Measurements from ENCODE around the gene SMAGP.
A peak's percentile ranks its signal among the peaks of the same experiment; 100 is the strongest.
"Not testable (repeated sequence)": the region's sequence is repeated elsewhere in the genome, so short reads cannot be mapped to it uniquely, and the experiment has no call there.

The SMAGP gene, protein sequence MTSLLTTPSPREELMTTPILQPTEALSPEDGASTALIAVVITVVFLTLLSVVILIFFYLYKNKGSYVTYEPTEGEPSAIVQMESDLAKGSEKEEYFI

DNA sequence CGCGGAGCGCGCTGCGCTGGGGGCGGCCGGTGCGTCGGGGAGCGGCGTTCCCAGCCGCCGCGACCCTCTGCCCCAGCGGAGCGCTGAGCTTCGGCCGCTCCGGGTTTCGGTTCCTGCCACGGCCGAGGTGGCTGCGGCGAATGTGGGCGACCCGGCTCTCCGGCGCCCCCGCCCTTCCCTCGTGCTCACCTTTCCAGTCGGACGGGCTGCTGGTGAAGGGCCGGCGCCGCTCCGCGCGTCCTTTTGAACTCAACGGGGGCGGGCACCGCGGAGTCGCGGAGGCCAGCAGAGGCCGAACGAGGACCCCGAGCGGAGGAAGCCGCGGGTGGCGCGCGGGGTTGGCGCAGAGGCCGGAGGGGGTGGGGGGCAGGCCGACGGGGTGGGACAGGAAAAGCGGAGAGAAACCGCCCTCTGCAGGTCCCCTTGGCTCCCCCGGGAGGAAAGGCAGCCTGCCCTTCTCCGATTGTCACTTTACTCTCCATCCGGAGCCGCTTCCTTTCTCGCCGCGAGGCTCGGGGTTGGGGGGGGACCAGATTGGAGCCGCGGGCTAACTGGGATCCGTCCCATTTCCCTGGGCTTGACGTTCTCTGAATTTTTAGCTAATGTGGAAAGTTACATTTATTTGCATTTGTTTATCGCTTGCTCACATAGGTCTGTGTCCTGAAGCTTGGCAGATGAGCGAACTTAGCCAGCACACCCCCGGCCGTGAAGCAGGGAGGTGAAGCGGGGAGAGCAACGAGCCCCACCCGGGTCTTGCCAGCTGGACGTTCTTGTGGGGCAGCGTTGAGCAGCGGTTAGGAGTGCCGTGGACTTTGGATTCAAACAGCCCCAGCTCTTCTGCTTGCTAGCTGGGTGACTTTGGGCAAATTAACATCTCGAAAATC is at the start of gene SMAGP:
Gene SMAGP (minus strand): TSS at position 349 of the 884 bp plus-strand sequence. CDS start 1,137 bp downstream, outside the sequence.
- H3K27ac ChIP-seq: peak within 1 kb of the TSS; percentile 78
- TF ChIP-seq, protein P1, sequence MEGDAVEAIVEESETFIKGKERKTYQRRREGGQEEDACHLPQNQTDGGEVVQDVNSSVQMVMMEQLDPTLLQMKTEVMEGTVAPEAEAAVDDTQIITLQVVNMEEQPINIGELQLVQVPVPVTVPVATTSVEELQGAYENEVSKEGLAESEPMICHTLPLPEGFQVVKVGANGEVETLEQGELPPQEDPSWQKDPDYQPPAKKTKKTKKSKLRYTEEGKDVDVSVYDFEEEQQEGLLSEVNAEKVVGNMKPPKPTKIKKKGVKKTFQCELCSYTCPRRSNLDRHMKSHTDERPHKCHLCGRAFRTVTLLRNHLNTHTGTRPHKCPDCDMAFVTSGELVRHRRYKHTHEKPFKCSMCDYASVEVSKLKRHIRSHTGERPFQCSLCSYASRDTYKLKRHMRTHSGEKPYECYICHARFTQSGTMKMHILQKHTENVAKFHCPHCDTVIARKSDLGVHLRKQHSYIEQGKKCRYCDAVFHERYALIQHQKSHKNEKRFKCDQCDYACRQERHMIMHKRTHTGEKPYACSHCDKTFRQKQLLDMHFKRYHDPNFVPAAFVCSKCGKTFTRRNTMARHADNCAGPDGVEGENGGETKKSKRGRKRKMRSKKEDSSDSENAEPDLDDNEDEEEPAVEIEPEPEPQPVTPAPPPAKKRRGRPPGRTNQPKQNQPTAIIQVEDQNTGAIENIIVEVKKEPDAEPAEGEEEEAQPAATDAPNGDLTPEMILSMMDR (conservative IDR thresholded peaks at IDR 0.05): no peak; the same call in 1 of the 2 replicates

DNA sequence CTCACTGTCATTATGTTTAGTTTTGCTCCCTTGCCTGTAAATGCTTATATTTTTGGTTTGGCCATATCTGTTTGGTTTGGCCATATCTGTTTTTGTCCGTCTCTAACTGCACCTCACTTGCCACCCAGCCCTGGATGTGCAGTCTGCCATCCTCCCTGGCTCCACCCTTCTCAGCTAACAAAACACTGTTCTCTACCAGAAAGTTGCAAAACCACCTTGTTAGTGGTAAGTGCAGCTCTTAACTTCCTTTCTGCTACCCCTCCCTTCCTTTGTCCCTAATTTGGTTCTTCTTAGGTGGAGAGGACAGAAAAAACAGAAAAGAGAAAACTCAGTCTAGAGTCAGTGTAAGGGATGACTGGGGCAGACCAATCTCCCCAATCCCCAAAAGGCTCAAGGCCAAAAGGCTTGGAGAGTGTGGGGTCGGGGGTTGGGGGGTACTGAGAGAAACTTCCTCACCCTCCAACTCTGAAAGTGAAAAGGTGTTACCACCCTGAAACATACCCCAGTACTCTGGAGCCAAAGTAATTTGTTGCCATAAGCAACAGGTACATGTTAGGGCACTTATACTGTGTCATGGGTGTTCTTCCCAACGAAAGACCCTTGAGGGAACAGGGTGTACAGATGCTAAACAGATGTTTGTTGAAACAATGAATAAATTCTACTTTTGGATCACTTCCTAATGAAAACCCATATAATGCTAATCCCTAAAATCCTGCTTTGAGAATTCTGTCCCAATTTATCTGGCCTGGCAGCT is 48.8 kb upstream of the SMAGP start:
- TF ChIP-seq, protein P1 (conservative IDR thresholded peaks at IDR 0.05): no peak
- H3K27ac ChIP-seq: no peak overlapping the region

DNA sequence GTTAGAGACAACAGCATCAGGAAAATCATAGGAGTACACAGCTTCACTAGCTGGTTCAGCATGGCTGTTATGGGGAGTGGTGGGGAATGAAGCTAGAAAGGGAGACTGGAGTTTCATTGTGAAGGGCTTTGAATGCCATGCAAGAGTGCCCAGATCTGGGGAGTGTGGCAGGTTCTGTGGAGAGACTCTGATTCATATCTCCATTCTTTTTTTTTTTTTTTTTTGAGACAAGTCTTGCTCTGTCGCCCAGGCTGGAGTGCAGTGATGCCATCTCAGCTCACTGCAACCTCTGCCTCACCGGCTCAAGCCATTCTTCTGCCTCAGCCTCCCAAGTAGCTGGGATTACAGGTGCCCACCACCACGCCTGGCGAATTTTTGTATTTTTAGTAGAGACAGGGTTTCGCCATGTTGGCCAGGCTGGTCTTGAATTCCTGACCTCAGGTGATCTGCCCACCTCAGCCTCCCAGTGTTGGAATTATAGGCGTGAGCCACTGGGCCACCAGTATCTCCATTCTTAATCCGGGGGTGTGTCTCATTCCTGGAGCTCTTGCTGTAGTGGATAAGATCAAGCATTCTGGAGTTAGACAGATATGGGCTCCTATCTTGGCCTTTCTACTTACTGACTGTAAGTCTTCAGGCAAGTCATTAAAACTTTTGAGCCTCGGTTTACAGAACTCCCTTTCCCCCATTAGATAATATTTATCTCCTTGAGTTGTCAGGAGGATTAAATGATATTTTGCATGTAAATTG is 48.0 kb upstream of the SMAGP start:
- H3K27ac ChIP-seq: not testable (repeated sequence)

DNA sequence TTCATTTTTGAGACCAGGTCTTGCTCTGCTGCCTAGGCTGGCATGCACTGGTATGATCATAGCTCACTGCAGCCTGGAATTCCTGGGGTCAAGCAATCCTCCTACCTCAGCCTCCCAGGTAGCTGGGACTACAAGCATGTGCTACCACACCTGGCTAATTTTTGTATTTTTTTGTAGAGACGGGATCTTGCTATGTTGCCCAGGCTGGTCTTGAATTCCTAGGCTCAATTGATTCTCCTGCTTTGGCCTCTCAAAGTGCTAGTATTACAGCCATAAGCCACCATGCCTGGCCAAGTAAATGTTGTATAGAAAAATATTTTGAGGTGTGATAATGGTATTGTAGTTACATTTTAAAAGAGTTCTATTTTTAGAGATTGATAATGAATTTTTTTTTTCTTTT is 41.2 kb upstream of the SMAGP start:
- no peak overlapping the region for H3K27ac ChIP-seq

DNA sequence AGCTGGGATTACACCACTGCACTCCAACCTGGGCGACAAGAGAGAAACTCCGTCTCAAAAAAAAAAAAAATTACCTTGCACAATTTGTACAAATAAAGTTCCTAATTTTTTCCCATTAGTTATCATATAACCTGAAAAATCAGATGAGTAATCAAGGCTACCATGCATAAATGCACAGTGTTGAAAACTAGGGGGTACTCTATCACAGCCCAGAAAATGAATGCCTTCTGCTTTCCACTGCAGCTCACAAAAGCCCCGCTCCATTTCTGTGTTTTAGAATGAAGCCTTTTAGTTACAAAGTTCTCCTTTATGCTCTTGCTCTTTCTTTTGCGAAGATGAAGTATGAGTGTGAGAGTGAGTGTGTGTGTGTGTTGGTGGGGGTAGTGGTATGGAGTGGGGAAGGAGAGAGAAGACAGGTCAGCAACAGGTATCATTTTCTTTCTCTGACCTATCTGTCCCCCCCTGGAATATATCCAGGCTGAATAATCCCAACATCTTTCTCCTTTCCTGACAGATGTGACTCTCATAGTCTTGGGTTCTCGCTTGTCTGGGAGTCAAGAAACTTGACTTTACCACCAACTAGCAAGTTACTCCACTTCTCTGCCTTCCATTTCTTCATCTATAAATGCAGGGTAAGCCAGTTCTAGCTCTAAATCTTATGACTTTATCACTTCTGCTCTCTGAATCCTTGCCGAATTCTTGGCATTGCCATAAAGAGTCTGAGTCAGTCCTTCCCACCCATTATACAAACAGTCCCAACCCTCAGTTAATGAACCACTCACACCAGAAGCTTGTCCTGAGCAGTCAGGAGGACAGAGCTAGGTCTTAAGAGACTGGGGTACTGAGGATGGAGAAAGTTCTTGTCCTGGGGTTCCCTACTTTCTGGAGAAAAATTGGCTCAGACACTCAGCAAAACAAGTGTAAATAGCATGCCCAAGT is 37.7 kb upstream of the SMAGP start:
- no peak overlapping the region for H3K27ac ChIP-seq
- TF ChIP-seq, protein P1 (conservative IDR thresholded peaks at IDR 0.05): no peak

More for the DNA sequence above, 41.2 kb upstream of the SMAGP start:
- TF ChIP-seq, protein P1 (conservative IDR thresholded peaks at IDR 0.05): no peak

DNA sequence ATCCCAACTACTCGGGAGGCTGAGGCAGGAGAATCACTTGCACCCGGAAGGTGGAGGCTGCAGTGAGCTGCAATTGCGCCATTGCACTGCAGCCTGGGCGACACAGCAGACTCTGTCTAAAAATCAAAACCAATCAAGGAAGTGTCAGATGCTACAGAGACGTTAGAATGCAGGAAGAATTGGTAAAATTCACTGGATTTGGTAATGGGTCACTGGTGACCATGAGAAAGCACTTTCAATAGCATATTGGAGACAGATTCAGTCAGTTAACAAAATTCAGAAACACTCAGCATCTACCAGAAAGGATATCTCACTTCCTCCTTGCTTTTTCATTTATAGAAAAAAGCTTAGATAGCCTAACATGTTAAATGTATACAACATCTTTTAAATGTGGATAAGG is 36.3 kb upstream of the SMAGP start:
- TF ChIP-seq, protein P1 (conservative IDR thresholded peaks at IDR 0.05): no peak

DNA sequence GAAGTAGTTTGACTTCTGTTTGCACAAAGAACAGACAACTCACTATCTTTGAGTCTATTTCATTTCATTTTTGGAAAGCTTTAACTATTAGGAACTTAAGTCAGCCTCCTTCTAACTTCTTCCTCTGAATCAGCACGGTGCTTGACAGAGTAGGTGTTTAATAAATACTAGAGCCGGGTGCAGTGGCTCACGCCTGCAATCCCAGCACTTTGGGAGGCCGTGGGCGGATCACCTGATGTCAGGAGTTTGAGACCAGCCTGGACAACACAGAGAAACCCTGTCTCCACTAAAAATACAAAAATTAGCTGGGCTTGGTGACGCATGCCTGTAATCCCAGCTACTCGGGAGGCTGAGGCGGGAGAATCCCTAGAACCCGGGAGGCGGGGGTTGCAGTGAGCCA is 30.6 kb upstream of the SMAGP start:
- H3K27ac ChIP-seq: not testable (repeated sequence)

More for the DNA sequence above, 36.3 kb upstream of the SMAGP start:
- H3K27ac ChIP-seq: no peak overlapping the region
